HEK293 (cell line): Measurements from ENCODE around the gene TMEM243.

ENCODE experiments used
- CTCF ChIA-PET: fragments of 350-600 bp; formaldehyde crosslinking; extraction: SDS; loops from one replicate; lab custom pipeline; 2021; ENCODE audit warnings: antibody characterized with exemption; lab: Yijun Ruan, JAX
- POLR2A ChIA-PET: fragments of 300-600 bp; formaldehyde crosslinking; extraction: SDS; loops from one replicate; lab custom pipeline; 2020; ENCODE audit warnings: antibody characterized with exemption, inconsistent platforms; lab: Yijun Ruan, JAX
- H3K27ac ChIP-seq: fragments of 200-500 bp; sonication (Bioruptor generic); 2 replicates; pipeline ENCODE4 v1.5.1; 2014; ENCODE audit warnings: low read depth, low read length, control low read depth, inconsistent platforms; ENCODE audit errors: extremely low read depth
- H3K36me3 ChIP-seq, 2 experiments: fragments of 200-500 bp in 1 of 2; sonication (Bioruptor generic) in 1 of 2; 1 replicate in 1 of 2; 2 replicates in 1 of 2; pipeline ENCODE4 v1.5.1; 2014 to 2017; ENCODE audit warnings: inconsistent platforms in 2 of 2, low read length in 2 of 2; ENCODE audit not compliant: control insufficient read depth in 2 of 2, insufficient read depth in 1 of 2
- H3K4me1 ChIP-seq: fragments of 200-500 bp; sonication (Bioruptor generic); 2 replicates; pipeline ENCODE4 v1.5.1; 2014; ENCODE audit warnings: mild to moderate bottlenecking, low read length, inconsistent platforms; ENCODE audit not compliant: control insufficient read depth, insufficient read depth
- H3K4me3 ChIP-seq: 2 replicates; pipeline ENCODE4 v1.5.1; 2011; ENCODE audit warnings: low read depth, mild to moderate bottlenecking, control low read depth, low read length, moderate library complexity
- H3K9me3 ChIP-seq: fragments of 200-500 bp; sonication (Bioruptor generic); 2 replicates; pipeline ENCODE4 v1.5.1; 2014; ENCODE audit warnings: low read depth, low read length, inconsistent platforms; ENCODE audit not compliant: control insufficient read depth, insufficient read depth
- BCL11B ChIP-seq: fragments of 450-650 bp; formaldehyde crosslinking; IDR thresholded peaks from 2 replicates; pipeline ENCODE4 v1.5.1; 2016; ENCODE audit warnings: low read depth, missing biosample characterization, missing genetic modification characterization
- GLIS1 ChIP-seq: fragments of 450-650 bp; formaldehyde crosslinking; IDR thresholded peaks from 2 replicates; pipeline ENCODE4 v1.5.1; 2016; ENCODE audit warnings: missing biosample characterization, missing genetic modification characterization
- HOXC10 ChIP-seq: sonication (generic); formaldehyde crosslinking; IDR thresholded peaks from 2 replicates; pipeline ENCODE4 v1.8.1; 2023; ENCODE audit warnings: mild to moderate bottlenecking, missing genetic modification reagents
- HOXD13 ChIP-seq: sonication (generic); formaldehyde crosslinking; IDR thresholded peaks from 2 replicates; pipeline ENCODE4 v1.8.0; 2022; ENCODE audit warnings: missing genetic modification reagents, borderline replicate concordance
- KLF8 ChIP-seq: fragments of 450-650 bp; formaldehyde crosslinking; IDR thresholded peaks from 2 replicates; pipeline ENCODE4 v1.5.1; 2016; ENCODE audit warnings: missing biosample characterization, missing genetic modification characterization
- PRDM1 ChIP-seq: fragments of 450-650 bp; formaldehyde crosslinking; IDR thresholded peaks from 2 replicates; pipeline ENCODE4; 2016; ENCODE audit warnings: missing biosample characterization, missing genetic modification characterization
- SCRT2 ChIP-seq: fragments of 450-650 bp; formaldehyde crosslinking; IDR thresholded peaks from 2 replicates; pipeline ENCODE4 v1.5.1; 2016; ENCODE audit warnings: missing biosample characterization, missing genetic modification characterization
- SP2 ChIP-seq: fragments of 450-650 bp; formaldehyde crosslinking; IDR thresholded peaks from 2 replicates; pipeline ENCODE4 v1.5.1; 2016; ENCODE audit warnings: missing biosample characterization, missing genetic modification characterization
- YY2 ChIP-seq: fragments of 450-650 bp; formaldehyde crosslinking; IDR thresholded peaks from 2 replicates; pipeline ENCODE4 v1.5.1; 2016; ENCODE audit warnings: missing biosample characterization, missing genetic modification characterization
- ZBTB17 ChIP-seq: fragments of 450-650 bp; formaldehyde crosslinking; IDR thresholded peaks from 2 replicates; pipeline ENCODE4 v1.5.1; 2016; ENCODE audit warnings: missing biosample characterization, missing genetic modification characterization
- ZFHX2 ChIP-seq: fragments of 450-650 bp; formaldehyde crosslinking; conservative IDR thresholded peaks from 2 replicates; pipeline ENCODE4 v1.5.1; 2016; ENCODE audit warnings: missing biosample characterization, missing genetic modification characterization
- ZIC2 ChIP-seq: fragments of 450-650 bp; formaldehyde crosslinking; IDR thresholded peaks from 2 replicates; pipeline ENCODE4 v1.5.1; 2016; ENCODE audit warnings: missing biosample characterization, missing genetic modification characterization
- ZNF132 ChIP-seq: fragments of 450-650 bp; formaldehyde crosslinking; IDR thresholded peaks from 2 replicates; pipeline ENCODE4 v1.5.1; 2017; ENCODE audit warnings: missing biosample characterization, missing genetic modification characterization, borderline replicate concordance
- ZNF138 ChIP-seq: fragments of 450-650 bp; formaldehyde crosslinking; IDR thresholded peaks from 2 replicates; pipeline ENCODE4 v1.5.1; 2016; ENCODE audit warnings: missing biosample characterization, missing genetic modification characterization, borderline replicate concordance
- ZNF157 ChIP-seq: fragments of 450-650 bp; formaldehyde crosslinking; IDR thresholded peaks from 2 replicates; pipeline ENCODE4 v1.5.1; 2016; ENCODE audit warnings: missing biosample characterization, missing genetic modification characterization
- ZNF175 ChIP-seq: fragments of 450-650 bp; formaldehyde crosslinking; IDR thresholded peaks from 2 replicates; pipeline ENCODE4 v1.5.1; 2016; ENCODE audit warnings: missing biosample characterization, missing genetic modification characterization
- ZNF221 ChIP-seq: fragments of 450-650 bp; formaldehyde crosslinking; IDR thresholded peaks from 2 replicates; pipeline ENCODE4 v1.5.1; 2017; ENCODE audit warnings: missing biosample characterization, missing genetic modification characterization, borderline replicate concordance
- ZNF266 ChIP-seq: fragments of 450-650 bp; formaldehyde crosslinking; IDR thresholded peaks from 2 replicates; pipeline ENCODE4 v1.5.1; 2016; ENCODE audit warnings: missing biosample characterization, missing genetic modification characterization, low read depth
- ZNF335 ChIP-seq: fragments of 450-650 bp; formaldehyde crosslinking; conservative IDR thresholded peaks from 2 replicates; pipeline ENCODE4 v1.5.1; 2016; ENCODE audit warnings: missing biosample characterization, missing genetic modification characterization
- ZNF354C ChIP-seq: fragments of 450-650 bp; formaldehyde crosslinking; IDR thresholded peaks from 2 replicates; pipeline ENCODE4 v1.5.1; 2016; ENCODE audit warnings: missing biosample characterization, missing genetic modification characterization, low read depth, borderline replicate concordance
- ZNF394 ChIP-seq: fragments of 450-650 bp; formaldehyde crosslinking; IDR thresholded peaks from 2 replicates; pipeline ENCODE4 v1.5.1; 2016; ENCODE audit warnings: missing biosample characterization, missing genetic modification characterization, mild to moderate bottlenecking, moderate library complexity, borderline replicate concordance
- ZNF404 ChIP-seq: fragments of 450-650 bp; formaldehyde crosslinking; IDR thresholded peaks from 2 replicates; pipeline ENCODE4 v1.5.1; 2017; ENCODE audit warnings: missing biosample characterization, missing genetic modification characterization
- ZNF416 ChIP-seq: fragments of 450-650 bp; formaldehyde crosslinking; IDR thresholded peaks from 2 replicates; pipeline ENCODE4 v1.5.1; 2016; ENCODE audit warnings: missing biosample characterization, missing genetic modification characterization
- ZNF48 ChIP-seq: fragments of 450-650 bp; formaldehyde crosslinking; IDR thresholded peaks from 2 replicates; pipeline ENCODE4 v1.5.1; 2016; ENCODE audit warnings: missing biosample characterization, missing genetic modification characterization
- ZNF529 ChIP-seq: fragments of 450-650 bp; formaldehyde crosslinking; IDR thresholded peaks from 2 replicates; pipeline ENCODE4 v1.5.1; 2017; ENCODE audit warnings: missing genetic modification characterization, missing biosample characterization; ENCODE audit not compliant: insufficient replicate concordance
- ZNF555 ChIP-seq: fragments of 450-650 bp; formaldehyde crosslinking; conservative IDR thresholded peaks from 2 replicates; pipeline ENCODE4 v1.5.1; 2017; ENCODE audit warnings: missing biosample characterization, mild to moderate bottlenecking, missing genetic modification characterization, inconsistent platforms
- ZNF561 ChIP-seq: fragments of 450-650 bp; IDR thresholded peaks from 2 replicates; pipeline ENCODE4 v1.5.1; 2018; ENCODE audit warnings: missing biosample characterization, missing genetic modification characterization, borderline replicate concordance
- ZNF658 ChIP-seq: fragments of 450-650 bp; formaldehyde crosslinking; IDR thresholded peaks from 2 replicates; pipeline ENCODE4; 2016; ENCODE audit warnings: missing biosample characterization, missing genetic modification characterization
- ZNF830 ChIP-seq: fragments of 450-650 bp; IDR thresholded peaks from 2 replicates; pipeline ENCODE4 v1.5.0; 2018; ENCODE audit warnings: missing biosample characterization, missing genetic modification characterization, low read depth, mild to moderate bottlenecking, moderate library complexity
- ZNF843 ChIP-seq: fragments of 450-650 bp; formaldehyde crosslinking; IDR thresholded peaks from 2 replicates; pipeline ENCODE4 v1.5.1; 2016; ENCODE audit warnings: missing biosample characterization, missing genetic modification characterization
- TF ChIP-seq, protein P1 (sequence below): sonication (generic); formaldehyde crosslinking; IDR thresholded peaks from 2 replicates; pipeline ENCODE4 v1.8.1; 2022; ENCODE audit warnings: mild to moderate bottlenecking, moderate library complexity, missing genetic modification reagents
- TF ChIP-seq, protein P2 (sequence below): fragments of 450-650 bp; formaldehyde crosslinking; IDR thresholded peaks from 2 replicates; pipeline ENCODE4; 2016; ENCODE audit warnings: missing biosample characterization, missing genetic modification characterization

TMEM243 gene

DNA sequence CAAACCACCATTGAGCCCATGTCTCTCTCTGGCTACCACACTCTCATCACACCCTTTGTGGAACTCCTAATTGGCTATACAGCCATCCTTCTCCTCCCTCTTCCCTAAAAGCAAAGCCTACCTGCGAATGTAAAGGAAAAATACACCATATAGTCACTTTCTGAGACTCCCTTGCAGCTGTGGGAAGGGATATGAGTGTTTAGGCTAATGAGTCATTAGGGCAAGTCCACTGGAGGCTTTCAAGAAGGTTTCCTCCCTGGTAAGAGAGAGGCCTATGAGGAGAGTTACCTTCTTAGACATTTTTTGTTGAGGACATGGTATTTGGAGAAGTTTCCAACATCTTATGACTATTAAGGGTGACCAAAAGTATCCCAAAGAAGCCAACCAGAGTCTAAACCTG lies 4.1 kb upstream of the TMEM243 start (continued):
- TF ChIP-seq ZNF404 (tag by site-specific recombination) (no peak), HOXD13 (CRISPR knock-in tag) (no peak), ZNF555 (tag by site-specific recombination) (no peak), ZNF132 (tag by site-specific recombination) (no peak), ZIC2 (tag by site-specific recombination) (no peak), ZNF221 (tag by site-specific recombination) (no peak)

DNA sequence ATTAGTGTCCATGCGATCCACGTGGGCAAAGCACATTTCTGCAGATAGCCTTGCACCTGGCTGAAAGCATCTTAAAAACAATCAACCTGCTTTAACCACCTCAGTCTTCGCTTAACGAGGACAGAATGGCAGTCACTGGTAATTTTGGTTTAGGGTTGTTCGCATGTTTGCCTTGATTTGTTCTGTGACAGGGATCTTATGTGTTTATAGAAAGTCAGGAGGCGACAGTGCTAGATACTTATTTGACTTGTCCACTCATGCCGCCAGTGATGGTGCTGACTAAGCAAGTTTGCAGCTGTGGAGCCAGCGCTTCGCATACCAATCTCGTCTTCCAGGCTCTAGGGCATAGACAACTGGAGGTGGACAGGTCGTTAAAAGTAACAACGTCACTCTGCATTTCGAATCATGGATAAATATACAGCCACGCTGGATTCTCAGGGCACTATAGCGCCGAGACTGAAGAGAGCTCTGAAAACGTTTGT lies 1.2 kb upstream of the TMEM243 start:
- Histone ChIP-seq H3K27ac (no peak overlapping the region), H3K4me3 (peak overlapping the region; percentile 92), H3K36me3 (peaks cover 0 to 11% of the 10 kb centered on the region in 2 experiments; a peak in 2 of 3 replicates), H3K9me3 (no peaks in the 10 kb centered on the region), H3K4me1 (no peaks in the 10 kb centered on the region)
- POLR2A ChIA-PET = interaction anchor here (0.7 to 3.5 kb wide), 7 partner anchors 10 to 713 kb away, joined by 3 to 33 read pairs (median 3); partner anchors contain the start of genes ADAM22, CROT, DMTF1 and ELAPOR2
- CTCF ChIA-PET = interaction anchor here (0.6 to 1.7 kb wide), 3 partner anchors 16 to 1148 kb away, joined by 3 to 4 read pairs (median 3); no protein-coding TSS in a partner anchor
- TF ChIP-seq ZNF335 (tag by site-specific recombination) (peak; percentile 85), ZBTB17 (tag by site-specific recombination) (peak; percentile 40), ZNF658 (tag by site-specific recombination) (no peak), ZNF529 (tag by site-specific recombination) (no peak), HOXC10 (no peak)

DNA sequence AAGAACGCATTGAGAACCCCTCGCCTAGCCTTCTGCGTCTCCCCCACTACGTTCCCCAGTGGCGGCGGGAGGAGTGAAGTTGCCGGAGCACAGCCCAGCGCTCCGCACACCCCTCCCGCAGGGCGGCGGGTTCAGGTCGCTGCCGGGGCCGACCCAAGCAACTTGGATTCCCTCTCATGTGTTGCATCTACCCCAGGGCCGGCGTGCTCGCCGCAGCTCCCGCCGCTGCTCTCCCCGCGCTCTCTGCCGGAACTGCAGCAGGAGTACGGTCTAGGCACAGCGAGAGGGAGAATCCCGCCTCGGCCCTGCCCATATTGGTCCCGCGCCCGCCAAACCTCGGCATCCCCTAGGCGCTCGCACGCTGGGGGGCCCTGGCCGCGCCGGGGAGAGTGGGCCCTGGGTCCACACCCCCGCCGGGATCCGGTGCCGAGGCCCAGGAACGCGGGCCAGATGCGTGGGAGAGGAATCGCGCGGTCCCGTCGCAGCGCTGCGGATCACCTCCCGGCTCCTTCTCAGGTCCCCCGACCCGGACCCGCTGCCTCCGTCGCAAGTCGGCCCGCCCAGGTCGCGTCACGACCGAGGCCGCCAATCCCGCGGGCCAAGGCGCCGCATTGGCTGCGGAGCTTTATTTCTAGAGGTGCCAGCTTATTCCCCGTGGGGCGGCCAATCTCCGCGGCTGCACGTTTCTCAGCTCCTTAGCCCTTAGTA lies 648 bp upstream of the TMEM243 start:
- POLR2A ChIA-PET = interaction anchor here (0.7 to 3.5 kb wide), 8 partner anchors 10 to 714 kb away, joined by 3 to 33 read pairs (median 3); partner anchors contain the start of genes ADAM22, CROT, DMTF1 and ELAPOR2
- peaks cover 0 to 14% of the 10 kb centered on the region in 2 experiments; a peak in 2 of 3 replicates for H3K36me3 ChIP-seq
- H3K9me3 ChIP-seq = no peaks in the 10 kb centered on the region
- CTCF ChIA-PET = interaction anchor here (0.6 to 1.7 kb wide), 3 partner anchors 16 to 1149 kb away, joined by 3 to 4 read pairs (median 3); no protein-coding TSS in a partner anchor
- no peaks in the 10 kb centered on the region for H3K4me1 ChIP-seq
- peak overlapping the region; percentile 92 for H3K4me3 ChIP-seq
- H3K27ac ChIP-seq = peak overlapping the region; percentile 64; the same call in 1 of the 2 replicates
- peak; percentile 52; the same call in 1 of the 2 replicates for TF ChIP-seq ZNF335 (tag by site-specific recombination)
- TF ChIP-seq PRDM1 = no peak
- TF ChIP-seq ZNF830 (tag by site-specific recombination) = no peak
- no peak for TF ChIP-seq ZNF266 (tag by site-specific recombination)
- no peak for TF ChIP-seq YY2 (tag by site-specific recombination)
- peak; percentile 33; the same call in 1 of the 2 replicates for TF ChIP-seq KLF8
- no peak for TF ChIP-seq BCL11B (tag by site-specific recombination)
- TF ChIP-seq, protein P1, sequence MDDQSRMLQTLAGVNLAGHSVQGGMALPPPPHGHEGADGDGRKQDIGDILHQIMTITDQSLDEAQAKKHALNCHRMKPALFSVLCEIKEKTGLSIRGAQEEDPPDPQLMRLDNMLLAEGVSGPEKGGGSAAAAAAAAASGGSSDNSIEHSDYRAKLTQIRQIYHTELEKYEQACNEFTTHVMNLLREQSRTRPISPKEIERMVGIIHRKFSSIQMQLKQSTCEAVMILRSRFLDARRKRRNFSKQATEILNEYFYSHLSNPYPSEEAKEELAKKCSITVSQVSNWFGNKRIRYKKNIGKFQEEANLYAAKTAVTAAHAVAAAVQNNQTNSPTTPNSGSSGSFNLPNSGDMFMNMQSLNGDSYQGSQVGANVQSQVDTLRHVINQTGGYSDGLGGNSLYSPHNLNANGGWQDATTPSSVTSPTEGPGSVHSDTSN = peak; percentile 49; the same call in 1 of the 2 replicates
- TF ChIP-seq SCRT2 = peak; percentile 56; the same call in 1 of the 2 replicates
- TF ChIP-seq GLIS1 (tag by site-specific recombination) = peak; percentile 35; the same call in 1 of the 2 replicates
- TF ChIP-seq ZNF138 (tag by site-specific recombination) = no peak
- no peak for TF ChIP-seq ZNF561 (tag by site-specific recombination)
- no peak for TF ChIP-seq ZNF175 (tag by site-specific recombination)
- TF ChIP-seq ZNF48 (tag by site-specific recombination) = no peak
- no peak for TF ChIP-seq ZNF157 (tag by site-specific recombination)
- TF ChIP-seq ZNF394 (tag by site-specific recombination) = peak; percentile 34; the same call in 1 of the 2 replicates
- no peak for TF ChIP-seq ZNF843 (tag by site-specific recombination)
- no peak for TF ChIP-seq ZNF416 (tag by site-specific recombination)
- TF ChIP-seq SP2 (tag by site-specific recombination) = peak; percentile 66
- TF ChIP-seq, protein P2, sequence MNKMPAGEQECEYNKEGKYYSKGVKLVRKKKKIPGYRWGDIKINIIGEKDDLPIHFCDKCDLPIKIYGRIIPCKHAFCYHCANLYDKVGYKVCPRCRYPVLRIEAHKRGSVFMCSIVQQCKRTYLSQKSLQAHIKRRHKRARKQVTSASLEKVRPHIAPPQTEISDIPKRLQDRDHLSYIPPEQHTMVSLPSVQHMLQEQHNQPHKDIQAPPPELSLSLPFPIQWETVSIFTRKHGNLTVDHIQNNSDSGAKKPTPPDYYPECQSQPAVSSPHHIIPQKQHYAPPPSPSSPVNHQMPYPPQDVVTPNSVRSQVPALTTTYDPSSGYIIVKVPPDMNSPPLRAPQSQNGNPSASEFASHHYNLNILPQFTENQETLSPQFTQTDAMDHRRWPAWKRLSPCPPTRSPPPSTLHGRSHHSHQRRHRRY (tag by site-specific recombination) = no peak
- TF ChIP-seq ZNF354C (tag by site-specific recombination) = no peak
- peak; percentile 10 for TF ChIP-seq ZIC2 (tag by site-specific recombination)
- peak; percentile 42 for TF ChIP-seq ZFHX2 (tag by site-specific recombination)
